22Rv1 (cell line): ENCODE results near the gene BCHE.

Experiments used
- CTCF ChIP-seq: fragments of 450-650 bp; IDR thresholded peaks from 2 replicates; pipeline ENCODE4 v1.5.1; 2017; ENCODE audit warnings: mild to moderate bottlenecking
- ZFX ChIP-seq: fragments of 450-650 bp; IDR thresholded peaks from 2 replicates; pipeline ENCODE4 v1.6.1; 2017; ENCODE audit warnings: antibody characterized with exemption, borderline replicate concordance

GRCh38 chr3:165728924-165729323, 108.3 kb downstream of the BCHE start:
- TF ChIP-seq CTCF (no peak), ZFX (no peak)
